Neural progenitor cell (in vitro differentiated cells): Measurements from ENCODE around the gene BMPER. TPM values are rescaled to one million over a fixed set of nuclear protein-coding genes. Genes with fewer than 3 reads are reported as not detected.

Experiments used
- DNase-seq: peaks from one replicate; pipeline ENCODE4 v3.0.0-alpha.2; 2016; ENCODE audit warnings: low spot score
- H2AFZ ChIP-seq: fragments of 200-600 bp; sonication (generic); replicated peaks from 2 replicates; pipeline ENCODE4 v1.6.1; 2016; ENCODE audit warnings: antibody characterized with exemption
- H3F3A ChIP-seq: fragments of 200-600 bp; sonication (generic); 2 replicates; pipeline ENCODE4 v1.6.1; 2016; ENCODE audit warnings: antibody characterized with exemption, low read depth
- H3K27ac ChIP-seq: fragments of 200-600 bp; sonication (generic); 2 replicates; pipeline ENCODE4 v1.5.1; 2016; ENCODE audit warnings: mild to moderate bottlenecking
- H3K27me3 ChIP-seq: fragments of 200-600 bp; sonication (generic); 2 replicates; pipeline ENCODE4 v1.6.1; 2016; ENCODE audit warnings: mild to moderate bottlenecking, moderate library complexity
- H3K36me3 ChIP-seq: fragments of 200-600 bp; sonication (generic); 2 replicates; pipeline ENCODE4 v1.5.1; 2016
- H3K4me1 ChIP-seq: fragments of 200-600 bp; sonication (generic); 2 replicates; pipeline ENCODE4 v1.6.1; 2016; ENCODE audit warnings: mixed run types
- H3K4me2 ChIP-seq: fragments of 200-600 bp; sonication (generic); 2 replicates; pipeline ENCODE4 v1.6.1; 2016
- H3K4me3 ChIP-seq: fragments of 200-600 bp; sonication (generic); 2 replicates; pipeline ENCODE4 v1.5.1; 2016
- H3K79me2 ChIP-seq: fragments of 200-600 bp; sonication (generic); 2 replicates; pipeline ENCODE4 v1.6.1; 2016; ENCODE audit warnings: low read depth
- H3K9ac ChIP-seq: fragments of 200-600 bp; sonication (generic); 2 replicates; pipeline ENCODE4 v1.6.1; 2016
- H3K9me3 ChIP-seq: fragments of 200-600 bp; sonication (generic); 2 replicates; pipeline ENCODE4 v1.5.1; 2016; ENCODE audit warnings: low read depth
- H4K20me1 ChIP-seq: fragments of 200-600 bp; sonication (generic); 2 replicates; pipeline ENCODE4 v1.6.1; 2016; ENCODE audit warnings: low read depth
- H3K27ac Mint-ChIP-seq: 3 replicates; pipeline ENCODE4 v1.8.0; 2021; ENCODE audit warnings: mixed read lengths
- H3K27me3 Mint-ChIP-seq: 2 replicates; pipeline ENCODE4 v1.8.0; 2022; ENCODE audit warnings: low read depth, mild to moderate bottlenecking, inconsistent platforms, moderate library complexity, mixed read lengths; ENCODE audit not compliant: insufficient read depth
- H3K36me3 Mint-ChIP-seq: 3 replicates; pipeline ENCODE4 v1.8.0; 2021; ENCODE audit warnings: mixed read lengths
- H3K4me1 Mint-ChIP-seq: 3 replicates; pipeline ENCODE4 v1.8.0; 2021; ENCODE audit warnings: mixed read lengths
- H3K4me3 Mint-ChIP-seq: 3 replicates; pipeline ENCODE4 v1.8.0; 2021; ENCODE audit warnings: mild to moderate bottlenecking, moderate library complexity, mixed read lengths
- H3K9me3 Mint-ChIP-seq: 3 replicates; pipeline ENCODE4 v1.8.0; 2020; ENCODE audit warnings: mixed read lengths
- CTCF ChIP-seq: fragments of 200-600 bp; sonication (generic); IDR thresholded peaks from 2 replicates; pipeline ENCODE4 v1.5.1; 2017; ENCODE audit warnings: antibody characterized with exemption, mild to moderate bottlenecking
- EZH2 ChIP-seq: fragments of 200-600 bp; sonication (generic); IDR thresholded peaks from 2 replicates; pipeline ENCODE4 v1.6.1; 2017; ENCODE audit warnings: antibody characterized with exemption, mild to moderate bottlenecking, moderate library complexity
- EZH2phosphoT487 ChIP-seq: fragments of 200-600 bp; sonication (generic); IDR thresholded peaks from 2 replicates; pipeline ENCODE4 v1.6.1; 2017; ENCODE audit warnings: antibody characterized with exemption
- total RNA-seq: library from RNA; depleted of rRNA; stranded (reverse); fragments of >200 nt; gene quantifications from 2 replicates; pipeline ENCODE4 v1.2.3, GENCODE V29; 2015; ENCODE audit warnings: low replicate concordance

Gene BMPER
- total RNA-seq, 1 donor from 2014 or later = 1.2 TPM

GRCh38 chr7:33904681-33905388 lies 504 bp upstream of the BMPER start:
- peak overlapping the region; percentile 93 for H3K4me3 Mint-ChIP-seq
- H3K27me3 Mint-ChIP-seq = peaks cover 33% of the 10 kb centered on the region
- H2AFZ ChIP-seq = peak overlapping the region; percentile 100

GRCh38 chr7:33906697-33907096 lies 1.4 kb downstream of the BMPER start:
- peaks cover 73% of the 10 kb centered on the region for H3K27me3 ChIP-seq
- no peaks in the 10 kb centered on the region for H3K9me3 ChIP-seq
- no peak for TF ChIP-seq EZH2
- no peak for TF ChIP-seq EZH2phosphoT487
- no peak for TF ChIP-seq CTCF
- H3K79me2 ChIP-seq = no peaks in the 10 kb centered on the region
- peaks cover 31% of the 10 kb centered on the region for H3K27me3 Mint-ChIP-seq
- H3K36me3 Mint-ChIP-seq = no peaks in the 10 kb centered on the region
- no peak overlapping the region for H2AFZ ChIP-seq
- peaks cover 5% of the 10 kb centered on the region for H3K4me1 Mint-ChIP-seq
- H3K27ac Mint-ChIP-seq = no peak overlapping the region
- H3K4me3 Mint-ChIP-seq = peak overlapping the region; percentile 14
- no peaks in the 10 kb centered on the region for H3K36me3 ChIP-seq
- H3K9me3 Mint-ChIP-seq = no peaks in the 10 kb centered on the region
- no peak overlapping the region for H3K4me3 ChIP-seq
- H3K4me1 ChIP-seq = peaks cover 9% of the 10 kb centered on the region
- no peak overlapping the region for H3K4me2 ChIP-seq
- DNase-seq = no peak
- peaks cover 22% of the 10 kb centered on the region for H3F3A ChIP-seq
- no peak overlapping the region for H3K9ac ChIP-seq
- no peak overlapping the region for H3K27ac ChIP-seq
- peaks cover 10% of the 10 kb centered on the region for H4K20me1 ChIP-seq

More at GRCh38 chr7:33904681-33905388, 504 bp upstream of the BMPER start:
- H3K9ac ChIP-seq = peak overlapping the region; percentile 9
- H3K4me1 ChIP-seq = peaks cover 9% of the 10 kb centered on the region
- DNase-seq = peak; percentile 79
- H3K36me3 ChIP-seq = no peaks in the 10 kb centered on the region
- TF ChIP-seq EZH2phosphoT487 (no peak), CTCF (peak; percentile 10)
- H3K4me3 ChIP-seq = peak overlapping the region; percentile 93
- H3F3A ChIP-seq = peaks cover 22% of the 10 kb centered on the region
- Mint-ChIP-seq H3K36me3 (no peaks in the 10 kb centered on the region), H3K27ac (no peak overlapping the region), H3K4me1 (peaks cover 5% of the 10 kb centered on the region), H3K9me3 (no peaks in the 10 kb centered on the region)
- H3K79me2 ChIP-seq = no peaks in the 10 kb centered on the region
- H3K9me3 ChIP-seq = no peaks in the 10 kb centered on the region
- no peak overlapping the region for H3K27ac ChIP-seq
- H3K4me2 ChIP-seq = peak overlapping the region; percentile 98
- peaks cover 69% of the 10 kb centered on the region for H3K27me3 ChIP-seq
- H4K20me1 ChIP-seq = peaks cover 10% of the 10 kb centered on the region

- DNase-seq = no peak
- Histone ChIP-seq H3K9ac (no peak overlapping the region), H3K27ac (no peak overlapping the region), H3K79me2 (no peaks in the 10 kb centered on the region), H2AFZ (no peak overlapping the region), H3K4me1 (peaks cover 9% of the 10 kb centered on the region), H3K27me3 (peaks cover 67% of the 10 kb centered on the region), H3K4me3 (no peak overlapping the region), H3K4me2 (no peak overlapping the region), H3F3A (peaks cover 16% of the 10 kb centered on the region), H3K36me3 (no peaks in the 10 kb centered on the region), H3K9me3 (no peaks in the 10 kb centered on the region), H4K20me1 (peaks cover 10% of the 10 kb centered on the region)
- Mint-ChIP-seq H3K36me3 (no peaks in the 10 kb centered on the region), H3K9me3 (no peaks in the 10 kb centered on the region), H3K27ac (no peak overlapping the region), H3K27me3 (peaks cover 30% of the 10 kb centered on the region), H3K4me1 (peaks cover 5% of the 10 kb centered on the region), H3K4me3 (no peak overlapping the region)
- TF ChIP-seq CTCF (no peak), EZH2 (no peak), EZH2phosphoT487 (no peak)
Measured at GRCh38 chr7:33907625-33908024, 2.3 kb downstream of the BMPER start.
